Stimulated activated CD4-positive, alpha-beta T cell treated with anti-CD3 and anti-CD28 coated beads, TNF-alpha, amount 100 ng/mL, for 24 hours (primary cell): ENCODE measurements around the gene POU2F3.

Experiments used
- DNase-seq, 3 experiments: peaks; one replicate each; pipeline ENCODE4 v3.0.0-alpha.2; 2020; ENCODE audit warnings: low read depth in 3 of 3

The POU2F3 gene

DNA sequence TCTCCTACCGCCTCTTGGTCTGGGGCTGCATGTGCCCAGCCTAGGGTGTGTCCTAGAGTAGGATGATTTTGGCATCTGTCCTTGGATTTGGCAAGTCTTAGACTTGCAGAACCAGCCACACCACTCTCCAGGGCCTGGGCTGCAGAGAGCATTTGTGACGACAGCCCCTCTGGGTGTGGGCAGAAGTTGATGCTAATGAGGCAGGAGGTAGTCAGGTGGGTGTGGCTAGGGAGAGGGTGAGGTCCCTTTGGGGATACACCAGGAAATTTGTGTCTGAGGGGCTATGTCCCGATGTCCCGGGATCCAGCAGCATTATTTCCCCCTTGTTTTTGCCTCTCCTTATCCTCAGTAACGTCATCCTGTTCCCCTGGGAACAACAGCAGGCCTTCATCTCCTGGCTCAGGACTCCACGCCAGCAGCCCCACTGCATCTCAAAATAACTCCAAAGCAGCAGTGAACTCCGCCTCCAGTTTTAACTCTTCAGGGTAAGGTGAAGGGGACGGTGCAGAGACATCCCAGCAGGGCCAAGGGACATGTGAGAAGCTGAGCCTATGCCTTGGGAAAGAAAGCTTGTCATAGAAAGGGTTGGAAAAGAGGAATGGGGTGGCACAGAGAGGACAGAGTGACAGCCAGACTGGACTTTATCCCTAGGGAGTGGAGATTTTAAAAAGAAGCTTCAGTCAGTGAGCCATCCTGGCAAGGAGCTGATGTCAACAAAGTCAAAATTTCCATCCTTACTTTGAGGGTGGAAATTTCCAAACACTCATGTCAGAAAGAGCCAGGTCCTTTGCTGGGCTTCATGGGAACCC is 77.1 kb downstream of the POU2F3 start:
- DNase-seq: no peak

DNA sequence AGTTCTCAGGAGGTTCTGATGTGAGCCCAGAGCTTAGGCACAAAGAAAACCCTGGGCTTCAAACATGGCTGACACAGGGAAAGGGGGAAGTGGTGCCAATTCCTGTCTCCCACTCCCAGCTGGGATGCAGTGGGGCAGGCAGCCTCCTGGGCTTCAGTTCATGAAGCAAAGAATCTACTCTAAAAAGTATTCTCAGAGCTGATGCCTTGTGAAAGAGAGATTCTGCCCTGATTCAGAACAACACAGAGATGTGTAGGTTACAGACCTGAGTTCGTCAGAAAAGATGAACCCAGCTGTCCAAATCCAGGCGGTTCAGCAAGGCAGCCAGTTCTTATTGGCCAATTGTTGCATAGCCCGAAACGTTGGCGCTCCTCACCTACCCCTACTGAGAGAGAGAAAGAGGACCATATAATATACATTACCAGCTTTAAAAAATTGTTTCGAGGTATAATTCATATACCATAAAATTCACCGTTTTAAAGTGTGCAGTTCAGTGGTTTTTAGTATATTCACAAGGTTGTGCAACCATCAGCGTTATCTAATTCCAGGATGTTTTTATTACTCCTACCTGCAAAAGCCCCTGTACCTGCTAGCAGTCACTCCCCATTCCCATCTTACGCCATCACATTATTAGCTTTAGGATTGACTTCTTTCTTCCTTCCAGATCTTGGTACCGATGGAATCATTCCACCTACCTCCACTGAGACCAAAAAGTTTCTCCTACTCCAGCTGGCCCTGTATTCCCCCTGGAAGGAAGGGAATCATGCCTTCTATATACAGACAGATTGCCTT is 77.9 kb downstream of the POU2F3 start:
- DNase-seq: no peak

DNA sequence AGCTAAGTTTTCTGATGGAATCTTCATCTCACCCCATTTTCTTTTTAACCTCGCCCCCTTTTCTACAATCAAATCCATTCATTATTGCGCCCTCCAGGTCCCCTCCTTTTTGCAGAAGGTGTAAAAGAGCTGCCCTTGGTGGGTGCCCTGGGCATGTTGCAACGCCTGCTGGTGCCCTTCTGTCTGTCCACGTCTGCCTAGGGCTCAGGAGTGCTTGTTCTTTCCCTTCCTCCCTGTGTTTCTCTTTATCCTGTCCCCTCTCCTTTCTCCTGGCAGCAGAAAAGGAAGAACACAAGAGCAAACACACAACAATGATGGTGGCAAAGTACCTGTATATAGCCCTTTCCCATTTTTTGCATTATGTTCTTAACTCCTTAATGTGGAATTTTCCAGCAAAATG is 79.0 kb downstream of the POU2F3 start:
- DNase-seq: no peak

DNA sequence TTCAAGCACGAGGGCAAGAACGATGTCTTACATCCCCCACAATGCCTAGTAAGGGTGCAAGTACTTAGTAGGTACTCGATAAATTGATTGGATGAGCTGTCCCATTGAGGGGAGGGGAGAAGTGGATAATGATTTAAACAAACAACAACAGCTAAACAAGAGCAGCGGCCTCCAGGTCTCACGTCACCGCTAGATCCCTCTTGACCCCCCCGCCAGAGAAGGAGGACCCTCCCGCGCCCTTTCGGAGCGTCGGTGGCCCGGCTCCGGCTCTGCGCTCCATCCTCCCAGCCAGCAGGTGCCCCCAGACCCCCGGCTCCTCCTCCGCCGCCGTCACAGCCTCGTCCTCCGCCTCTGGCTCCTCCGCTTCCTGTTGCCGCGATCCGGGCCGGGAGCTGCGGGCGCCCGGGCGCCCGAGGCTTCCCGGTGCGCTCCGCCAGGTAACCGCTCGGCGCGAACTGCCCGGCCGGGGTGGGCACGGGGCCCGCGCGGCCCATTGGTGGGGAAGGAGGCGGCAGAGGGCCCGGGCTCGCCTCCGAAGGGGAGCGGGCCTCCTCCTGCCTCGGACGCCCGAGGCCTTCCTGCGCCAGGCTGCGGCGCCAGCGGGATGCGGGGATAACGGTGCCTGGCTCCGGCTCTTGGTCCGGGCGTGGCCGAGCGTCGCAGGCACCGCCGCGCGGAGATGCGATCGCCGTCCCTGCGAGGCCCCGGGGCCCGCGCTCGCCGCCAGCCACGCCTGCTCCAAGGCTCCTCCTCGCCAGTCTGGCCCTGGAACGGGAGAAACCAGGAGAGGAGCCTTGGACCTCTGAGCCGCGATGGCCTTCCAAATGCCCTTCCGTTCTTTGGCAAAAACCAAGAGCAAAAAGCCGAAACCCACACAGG is 85.2 kb downstream of the POU2F3 start, which contains the start of gene TLCD5:
Gene TLCD5, plus strand, starts transcription at position 368 of the 879 bp plus-strand sequence. CDS start 2,143 bp downstream, outside the sequence.
- DNase-seq: peak in 1 of 3 experiments; percentile 46

DNA sequence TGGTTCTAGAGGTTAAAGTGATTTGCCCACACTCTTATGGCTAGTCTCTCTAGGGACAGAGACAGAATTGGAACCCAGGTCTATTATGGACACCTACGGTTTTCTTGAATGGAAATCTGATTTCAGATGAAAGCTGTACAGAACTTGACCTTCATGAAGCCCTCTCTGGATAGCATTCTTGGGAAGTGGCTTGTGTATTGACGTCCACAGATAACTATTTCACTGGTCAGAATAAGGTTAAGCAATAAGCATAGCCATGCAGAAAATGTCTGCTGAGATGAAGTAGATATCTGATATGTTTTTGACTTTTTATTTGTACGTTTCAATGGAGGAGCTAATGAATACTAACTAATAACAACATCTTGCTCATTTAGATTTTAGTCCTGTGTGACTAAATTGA is 86.3 kb downstream of the POU2F3 start:
- no peak for DNase-seq

DNA sequence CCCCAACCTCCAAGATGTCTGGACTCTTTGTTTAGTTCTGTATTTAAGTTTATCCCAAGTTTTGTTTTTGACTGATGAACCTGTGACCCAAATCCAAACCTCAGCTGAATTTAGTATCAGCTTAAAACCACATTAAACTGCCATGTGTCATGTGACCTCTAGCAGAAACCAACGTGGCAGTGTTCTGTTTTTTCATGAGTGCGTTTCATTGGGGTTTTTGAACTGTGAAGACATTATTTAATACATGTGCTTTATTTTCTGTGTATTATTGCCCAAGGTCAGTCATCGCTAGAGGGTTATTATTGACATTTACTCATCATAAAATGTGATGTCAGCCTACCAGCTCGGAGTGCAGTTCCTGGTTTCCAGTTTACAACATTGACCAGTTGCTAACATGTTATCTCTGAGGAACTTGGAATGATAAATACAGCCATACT is 86.9 kb downstream of the POU2F3 start:
- no peak for DNase-seq

DNA sequence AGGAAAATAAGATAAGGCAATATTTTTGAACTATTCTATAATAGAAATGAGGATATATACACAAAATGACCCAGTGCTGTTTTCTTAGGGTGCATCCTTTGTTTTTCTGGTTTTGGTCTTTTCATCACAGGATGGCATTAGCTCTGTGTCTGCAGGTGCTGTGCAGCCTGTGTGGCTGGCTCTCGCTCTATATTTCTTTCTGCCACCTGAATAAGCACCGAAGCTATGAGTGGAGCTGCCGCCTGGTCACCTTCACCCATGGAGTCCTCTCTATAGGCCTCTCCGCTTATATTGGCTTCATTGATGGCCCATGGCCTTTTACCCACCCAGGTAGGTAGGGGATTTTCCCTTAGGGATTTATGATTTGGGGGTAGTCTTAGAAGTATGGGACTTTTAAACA is 87.4 kb downstream of the POU2F3 start:
- DNase-seq: no peak

DNA sequence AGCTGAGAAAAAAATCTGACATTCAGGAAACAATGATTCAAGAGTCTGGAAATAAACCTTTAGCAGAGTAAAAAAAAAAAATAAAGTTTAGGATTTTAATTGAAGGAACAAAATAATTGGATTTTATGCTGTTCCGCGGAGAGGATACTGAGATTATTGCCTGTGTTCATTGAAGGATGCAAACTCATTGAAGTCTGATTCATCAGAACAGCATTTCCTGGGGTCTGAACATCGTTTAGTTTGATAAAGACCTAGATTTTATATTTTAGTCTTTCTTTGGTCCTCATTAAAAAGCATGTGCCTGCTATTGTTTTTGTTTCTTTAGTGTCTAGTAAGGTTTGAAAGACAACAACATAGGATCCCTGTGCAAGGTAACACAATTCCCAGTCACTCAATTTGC is 89.6 kb downstream of the POU2F3 start:
- DNase-seq: no peak

DNA sequence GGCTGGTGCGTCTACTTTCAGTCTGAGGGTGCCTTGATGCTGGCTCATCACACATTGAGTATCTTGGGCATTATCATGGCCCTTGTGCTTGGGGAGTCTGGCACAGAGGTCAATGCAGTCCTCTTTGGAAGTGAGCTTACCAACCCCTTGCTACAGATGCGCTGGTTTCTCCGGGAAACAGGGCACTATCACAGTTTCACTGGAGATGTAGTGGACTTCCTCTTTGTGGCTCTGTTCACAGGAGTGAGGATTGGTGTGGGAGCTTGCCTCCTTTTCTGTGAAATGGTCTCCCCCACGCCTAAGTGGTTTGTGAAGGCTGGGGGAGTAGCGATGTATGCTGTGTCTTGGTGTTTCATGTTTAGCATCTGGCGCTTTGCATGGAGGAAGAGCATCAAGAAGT is 90.1 kb downstream of the POU2F3 start:
- no peak for DNase-seq

DNA sequence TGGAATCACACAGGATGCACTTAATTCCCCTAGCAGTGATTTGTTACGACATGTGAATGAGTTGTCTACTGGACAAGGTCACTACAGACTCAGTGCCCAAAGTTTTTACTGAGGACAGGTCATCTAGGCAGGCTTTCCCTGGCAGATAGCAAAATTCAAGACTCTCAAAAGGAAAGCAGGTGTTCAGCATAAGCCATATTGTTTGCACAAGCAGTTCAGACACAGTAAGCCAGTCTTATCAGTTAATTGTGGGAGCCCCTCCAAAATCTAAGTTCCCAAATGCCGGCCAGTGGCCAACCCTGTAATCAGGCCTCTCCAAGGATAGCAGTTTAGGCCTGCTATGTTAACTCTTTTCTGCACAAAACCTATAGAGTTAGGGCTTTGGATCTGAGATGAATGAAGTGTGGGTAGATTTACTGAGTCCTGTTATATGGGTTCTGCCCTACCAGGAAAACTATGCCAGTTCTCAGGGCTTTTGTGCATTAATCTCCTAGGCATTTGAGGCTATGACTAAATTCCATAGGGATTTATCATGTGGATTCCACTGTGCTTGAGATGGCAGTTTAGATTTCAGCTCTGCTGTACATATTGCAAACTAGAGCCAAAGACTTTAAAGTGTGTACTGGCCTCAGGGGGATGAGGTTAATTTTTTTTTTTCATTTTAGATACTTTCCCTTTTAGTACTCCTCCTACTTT is 91.5 kb downstream of the POU2F3 start:
- no peak for DNase-seq

DNA sequence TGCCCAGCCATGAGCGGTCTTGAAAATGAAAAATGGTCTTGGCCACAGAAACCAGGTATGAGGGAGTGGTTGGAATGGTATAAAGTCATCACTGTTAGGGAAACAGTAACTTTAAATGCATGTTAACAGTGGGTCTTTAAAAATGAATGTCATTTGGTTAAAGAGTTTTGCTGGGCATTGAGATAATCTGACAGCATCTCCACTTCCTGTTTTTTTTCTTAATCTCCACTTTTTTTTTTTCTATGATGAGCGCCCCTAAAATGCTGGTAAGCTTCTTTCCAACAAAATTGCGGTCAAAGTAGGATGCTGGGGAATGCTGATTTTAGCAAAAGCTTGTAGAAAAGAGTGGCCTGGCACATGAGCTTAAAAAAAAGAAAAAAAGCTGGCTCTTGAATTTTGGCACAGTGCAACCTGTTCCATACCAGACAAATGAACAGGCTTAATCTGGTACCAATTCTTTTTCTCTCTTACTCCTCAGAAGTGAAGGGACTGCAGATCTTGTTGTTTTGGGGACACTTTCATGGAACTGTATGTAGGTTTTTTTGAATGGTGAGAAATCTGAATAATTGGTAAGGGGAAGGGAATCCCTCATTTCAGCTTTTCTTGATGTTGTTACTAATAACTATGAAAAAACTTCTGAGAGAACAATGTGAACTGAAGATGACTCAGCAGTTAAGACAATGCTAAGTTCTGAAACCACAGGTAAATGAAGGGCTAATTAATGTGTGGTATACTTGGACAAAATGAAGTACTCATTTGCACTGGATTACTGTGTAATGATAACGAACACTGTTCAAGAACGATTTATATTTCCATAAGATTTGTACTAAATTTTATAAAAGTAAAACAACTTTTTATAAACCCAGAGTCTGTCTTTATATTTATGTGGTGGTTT is 93.1 kb downstream of the POU2F3 start:
- DNase-seq: no peak

DNA sequence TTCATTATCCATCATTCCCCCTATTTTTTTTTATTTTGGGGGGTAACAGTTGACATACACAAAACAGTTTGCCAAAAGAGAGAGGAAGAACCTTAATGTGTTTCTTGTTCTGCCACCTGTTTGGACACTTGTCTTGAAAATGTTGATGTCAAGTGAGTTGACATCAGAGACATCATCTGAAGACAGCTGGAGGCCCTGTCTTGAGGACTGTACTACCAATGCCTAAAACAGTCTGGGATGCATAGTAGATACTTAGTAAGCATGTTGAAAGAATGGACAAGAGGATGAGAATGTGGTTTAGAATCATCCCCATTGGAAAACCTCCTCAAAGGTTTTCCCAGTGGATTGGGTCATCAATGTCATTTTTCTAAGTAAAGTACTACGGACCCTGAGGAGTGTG is 93.9 kb downstream of the POU2F3 start:
- DNase-seq: no peak

DNA sequence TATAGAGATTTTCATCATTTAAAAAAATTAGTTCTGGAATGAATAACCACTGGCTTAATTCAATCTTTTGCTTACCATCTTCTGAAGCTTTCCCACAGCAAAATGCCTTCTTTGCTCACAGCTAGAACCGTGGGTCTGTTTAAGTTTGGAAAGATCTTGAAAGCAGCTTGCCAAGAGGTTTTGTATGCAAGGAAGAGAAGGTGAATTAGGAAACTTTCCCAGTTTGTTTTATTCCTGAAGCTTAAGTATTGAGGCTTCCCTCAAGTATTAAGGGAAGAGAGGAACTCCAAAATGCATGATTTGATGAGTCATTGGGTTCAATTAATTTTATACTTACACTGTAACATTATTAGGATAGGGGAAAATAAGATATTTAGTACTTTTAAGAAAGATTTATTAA is 94.4 kb downstream of the POU2F3 start:
- DNase-seq: no peak

DNA sequence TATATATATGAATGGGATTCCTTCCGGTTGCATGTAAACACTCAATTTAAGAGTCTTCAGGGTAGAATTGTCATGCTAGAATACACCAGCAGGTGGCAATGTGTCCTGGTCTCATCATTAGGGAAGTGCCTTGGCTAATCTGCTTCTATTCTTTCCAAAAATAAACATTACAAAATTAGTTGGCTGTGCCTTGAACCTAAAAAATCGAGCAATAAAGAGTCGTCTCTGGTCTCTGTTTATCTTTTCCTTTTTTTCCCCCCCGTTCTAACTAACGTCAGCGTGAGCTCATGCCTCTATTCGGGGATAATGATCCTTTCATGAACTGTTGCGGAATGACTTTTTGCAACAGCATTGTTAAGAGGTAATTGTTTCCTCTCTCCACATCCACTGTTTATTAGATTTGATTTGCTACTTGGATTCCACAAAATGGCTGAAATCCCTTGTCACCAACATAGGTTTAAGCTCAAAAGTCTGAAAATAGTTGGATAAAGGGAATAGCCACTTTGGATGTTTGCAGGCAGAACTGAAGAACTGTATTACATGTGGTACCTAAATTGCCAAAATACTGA is 95.0 kb downstream of the POU2F3 start:
- peak in 1 of 3 experiments; percentile 56 for DNase-seq

DNA sequence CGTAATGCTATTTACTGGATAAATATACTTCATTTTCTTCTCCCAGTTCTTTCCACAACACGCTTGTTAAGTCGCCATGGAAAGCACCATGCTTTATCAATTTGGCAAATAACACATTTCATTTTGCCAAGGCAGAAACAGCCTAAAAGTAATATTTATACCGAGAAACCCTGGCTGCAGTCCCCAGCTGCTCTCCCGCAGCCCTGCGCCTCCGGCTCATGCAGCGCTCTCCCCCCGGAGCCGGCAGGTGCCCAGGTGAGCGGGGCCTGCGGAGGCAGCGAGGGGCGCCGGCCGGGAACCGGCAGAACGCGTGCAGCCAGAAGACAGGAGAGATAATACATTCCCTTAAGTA is 95.6 kb downstream of the POU2F3 start:
- no peak for DNase-seq

DNA sequence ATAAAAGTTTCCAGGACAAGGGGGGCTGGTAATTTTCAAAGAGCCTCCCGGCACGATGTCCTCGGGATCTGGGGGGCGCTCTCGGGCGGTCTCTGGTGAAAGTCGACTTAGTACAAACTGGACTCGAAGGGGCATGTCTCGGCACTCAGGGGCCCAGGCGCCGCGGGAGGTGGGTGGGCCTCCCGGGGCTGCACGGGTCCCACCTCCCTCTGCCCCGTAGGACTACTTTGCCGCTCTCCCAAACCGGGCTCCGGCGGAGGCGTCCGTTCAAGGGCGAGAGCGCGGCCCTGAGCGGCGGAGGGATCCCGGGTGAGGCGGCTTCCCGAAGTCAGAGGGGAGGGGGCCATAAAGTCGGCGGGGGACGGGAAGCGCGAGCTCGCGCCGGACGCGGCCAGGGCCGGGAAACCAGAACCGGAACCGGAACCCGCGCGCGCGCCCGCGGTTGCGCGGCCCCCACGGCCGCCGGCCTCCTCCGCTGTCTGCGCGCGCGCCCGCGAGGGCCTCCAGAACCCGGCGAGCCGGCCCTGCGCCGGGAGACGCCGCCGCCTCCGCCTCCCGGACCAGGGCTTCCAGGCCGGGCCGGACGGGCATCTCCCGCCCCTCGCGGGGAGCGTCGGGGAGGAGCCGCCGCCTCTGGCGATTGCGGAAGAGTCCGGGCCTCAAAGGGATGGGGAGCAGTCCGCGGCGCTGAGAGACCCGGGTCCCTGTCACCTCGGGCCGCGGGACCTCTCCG is 96.1 kb downstream of the POU2F3 start, which contains the start of gene ARHGEF12:
Gene ARHGEF12, plus strand, starts transcription at position 506 of the 733 bp plus-strand sequence. CDS start 831 bp downstream, outside the sequence.
- peak; percentile 62 to 86 (median 70) for DNase-seq

DNA sequence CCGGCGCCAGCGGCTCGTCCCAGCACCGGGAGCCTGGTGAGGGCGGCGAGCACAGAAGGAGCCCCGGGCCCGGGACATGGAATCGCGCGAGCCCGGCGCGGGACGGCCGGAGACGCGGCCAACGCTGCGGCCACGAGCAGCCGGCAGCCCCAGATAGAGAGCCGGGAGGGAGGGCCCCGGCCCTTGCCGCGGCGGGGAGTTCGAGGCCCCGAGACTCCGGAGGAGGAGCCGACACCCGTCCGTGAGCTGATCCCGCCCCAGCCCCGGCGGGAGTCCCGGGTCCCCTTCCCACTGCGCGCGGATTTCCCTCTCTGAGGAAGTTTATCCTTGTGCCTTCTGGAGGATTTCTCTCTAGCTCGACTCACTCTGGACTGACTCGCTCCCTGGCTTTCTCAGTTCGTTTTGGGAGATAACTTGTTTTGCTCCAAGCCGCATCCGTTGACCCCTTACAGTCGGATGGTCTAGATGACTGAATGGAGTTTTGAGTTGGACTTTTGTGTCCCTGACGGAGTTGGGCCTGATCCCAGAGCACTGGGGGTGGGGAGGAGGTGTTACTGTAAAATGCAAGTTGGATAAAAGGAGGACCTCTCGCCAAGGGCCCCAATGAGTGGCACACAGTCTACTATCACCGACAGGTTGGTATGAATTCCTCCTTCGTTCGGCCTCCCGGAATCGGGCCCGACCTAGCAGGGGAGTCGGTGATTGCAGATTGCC is 96.9 kb downstream of the POU2F3 start:
- peak in 1 of 3 experiments; percentile 37 for DNase-seq

DNA sequence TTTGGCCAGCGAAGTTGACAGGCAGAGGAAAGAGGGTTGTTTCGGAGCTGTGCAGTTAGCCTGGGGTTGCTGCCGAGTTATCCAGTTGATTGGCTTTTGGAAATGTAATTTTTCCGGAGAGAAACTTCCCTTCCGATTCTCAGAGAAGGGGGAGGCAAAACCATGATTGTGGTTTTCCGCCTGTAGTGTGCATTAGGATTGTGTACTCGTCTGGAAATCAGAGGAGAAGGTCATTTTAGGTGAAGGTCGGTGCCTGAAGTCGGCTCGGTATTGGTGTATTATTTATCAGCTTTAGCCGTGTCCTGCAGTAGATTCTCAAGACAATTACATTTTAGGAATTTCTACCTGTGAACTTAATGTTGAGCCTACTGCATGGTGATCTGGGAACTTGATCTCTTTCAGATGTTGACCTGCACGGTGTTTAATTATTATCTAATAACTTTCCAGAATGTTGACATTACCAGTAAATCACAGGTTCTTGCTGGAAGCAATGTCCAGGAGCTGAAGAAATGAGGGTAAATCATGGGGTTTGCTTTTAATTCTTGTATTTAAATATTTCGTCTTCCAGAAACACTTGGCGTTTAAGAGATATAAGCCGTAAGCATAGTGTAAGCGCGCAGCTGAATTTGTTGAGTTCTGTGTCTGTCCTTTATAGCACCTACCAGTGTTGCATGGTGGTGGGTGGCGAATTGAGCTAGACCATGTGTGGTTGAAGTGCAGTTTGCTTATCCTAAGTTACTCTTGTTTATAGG is 97.6 kb downstream of the POU2F3 start:
- no peak for DNase-seq
